GM21381 (cell line): Measurements from ENCODE around the gene PRMT6.
"Not testable (repeated sequence)": the region's sequence is repeated elsewhere in the genome, so short reads cannot be mapped to it uniquely, and the experiment has no call there.

Experiments
- ATAC-seq: cut with Tn5 transposase; IDR thresholded peaks from one replicate; pipeline ENCODE4 v1.9.1; 2021; ENCODE audit warnings: mild to moderate bottlenecking, moderate library complexity; ENCODE audit not compliant: unreplicated experiment

The PRMT6 gene

DNA sequence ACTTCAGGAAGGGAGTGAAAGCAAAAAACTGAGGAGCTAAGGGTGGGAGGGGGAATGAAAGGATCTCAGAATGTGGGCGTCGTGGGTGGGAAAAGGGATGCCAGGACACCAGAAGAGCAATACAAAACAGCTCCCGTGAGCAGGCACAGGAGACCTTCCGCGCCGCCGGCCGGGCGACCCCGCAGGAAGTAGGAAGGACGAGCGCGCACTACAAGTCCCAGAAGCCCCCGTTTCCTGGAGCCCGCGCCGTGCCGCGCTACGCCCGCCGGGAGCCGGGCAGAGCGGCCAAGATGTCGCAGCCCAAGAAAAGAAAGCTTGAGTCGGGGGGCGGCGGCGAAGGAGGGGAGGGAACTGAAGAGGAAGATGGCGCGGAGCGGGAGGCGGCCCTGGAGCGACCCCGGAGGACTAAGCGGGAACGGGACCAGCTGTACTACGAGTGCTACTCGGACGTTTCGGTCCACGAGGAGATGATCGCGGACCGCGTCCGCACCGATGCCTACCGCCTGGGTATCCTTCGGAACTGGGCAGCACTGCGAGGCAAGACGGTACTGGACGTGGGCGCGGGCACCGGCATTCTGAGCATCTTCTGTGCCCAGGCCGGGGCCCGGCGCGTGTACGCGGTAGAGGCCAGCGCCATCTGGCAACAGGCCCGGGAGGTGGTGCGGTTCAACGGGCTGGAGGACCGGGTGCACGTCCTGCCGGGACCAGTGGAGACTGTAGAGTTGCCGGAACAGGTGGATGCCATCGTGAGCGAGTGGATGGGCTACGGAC is at the start of gene PRMT6:
TSS of gene PRMT6 (plus strand) at position 249 of the 771 bp plus-strand sequence. CDS start at position 291, 42 bp downstream.
- peak; percentile 96 for ATAC-seq

DNA sequence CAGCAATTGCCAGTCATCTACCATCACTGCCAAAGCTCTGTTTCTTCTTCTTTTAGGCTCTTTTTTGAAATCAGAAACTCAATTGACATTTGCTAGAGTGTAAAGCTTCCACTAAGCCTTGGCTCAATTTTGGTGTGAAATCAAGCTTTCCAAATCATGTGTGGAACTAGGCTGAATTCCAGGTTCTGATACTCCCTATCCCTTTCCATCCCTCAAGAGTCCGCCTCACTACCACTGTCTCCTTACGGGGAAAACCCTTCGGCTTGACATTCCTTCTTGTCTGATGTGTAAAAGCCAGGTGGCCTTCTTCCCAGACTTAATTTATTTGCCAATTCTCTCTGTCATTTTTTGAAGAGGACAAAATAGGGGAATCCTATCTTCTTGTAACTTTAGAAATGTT is 47.2 kb upstream of the PRMT6 start:
- no peak for ATAC-seq

DNA sequence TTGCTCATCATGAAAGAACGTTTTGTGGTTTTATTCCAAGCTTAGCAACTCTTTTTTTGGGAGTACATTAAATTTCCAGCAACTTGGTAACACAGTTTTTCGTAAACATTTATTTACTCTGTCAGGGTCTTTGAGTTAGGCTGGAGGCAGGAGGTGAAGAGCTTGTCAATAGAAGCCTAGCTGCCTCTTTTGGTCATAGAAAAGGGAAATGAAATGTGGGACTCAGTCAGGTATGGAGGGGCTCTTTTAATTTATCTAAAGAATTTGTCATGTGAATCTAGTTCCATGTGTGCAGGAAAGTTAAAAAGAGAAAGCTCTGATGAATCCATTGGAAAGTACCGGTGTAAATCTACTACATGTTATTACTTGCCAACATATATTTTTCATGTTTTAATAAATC is 45.9 kb upstream of the PRMT6 start:
- ATAC-seq = no peak

DNA sequence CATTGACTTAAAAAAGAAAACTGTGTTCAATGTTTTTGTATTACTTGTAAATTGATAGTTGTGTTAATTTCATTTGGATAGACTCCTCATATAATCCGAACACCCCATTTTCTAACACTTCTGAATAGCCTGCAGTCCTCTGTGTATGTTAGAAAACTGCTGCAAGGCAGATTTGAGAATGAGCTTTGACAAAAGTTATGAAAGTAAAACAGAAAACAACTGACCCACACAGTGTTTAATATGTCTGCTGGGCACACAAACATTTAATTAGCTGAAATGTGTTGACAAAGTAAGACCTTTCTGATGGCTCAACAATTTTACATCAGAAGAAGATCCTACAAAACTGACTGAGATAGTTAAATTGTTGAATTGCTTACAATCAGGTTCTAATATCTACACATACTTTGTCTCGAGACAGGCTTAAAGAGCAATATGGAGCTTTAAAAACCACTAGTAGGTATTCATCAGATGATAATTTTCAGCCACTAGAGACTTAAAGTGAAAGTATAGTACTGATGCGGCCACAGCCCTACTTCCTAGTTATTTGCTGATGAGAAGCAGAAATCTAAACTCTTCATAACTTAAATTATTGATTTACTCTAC is 40.0 kb upstream of the PRMT6 start:
- ATAC-seq = no peak

DNA sequence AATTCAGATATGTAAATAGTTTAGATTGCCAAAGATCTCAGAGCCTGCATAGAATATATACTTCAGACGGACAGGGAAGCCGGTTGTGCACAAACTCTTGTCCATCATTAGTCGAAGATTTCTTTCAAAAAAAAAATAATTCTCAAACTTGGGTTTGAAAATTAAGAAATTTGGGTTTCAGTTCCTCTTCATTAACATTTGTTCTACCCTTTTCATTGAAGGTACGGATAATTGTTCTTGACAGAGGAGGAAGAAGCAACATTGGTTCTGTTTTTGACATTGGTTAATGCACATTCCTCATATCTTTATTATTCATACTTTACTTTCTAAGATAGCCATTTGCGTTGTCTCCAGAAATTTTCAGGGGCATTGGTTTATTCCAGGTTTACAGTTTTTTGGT is 38.0 kb upstream of the PRMT6 start:
- no peak for ATAC-seq

DNA sequence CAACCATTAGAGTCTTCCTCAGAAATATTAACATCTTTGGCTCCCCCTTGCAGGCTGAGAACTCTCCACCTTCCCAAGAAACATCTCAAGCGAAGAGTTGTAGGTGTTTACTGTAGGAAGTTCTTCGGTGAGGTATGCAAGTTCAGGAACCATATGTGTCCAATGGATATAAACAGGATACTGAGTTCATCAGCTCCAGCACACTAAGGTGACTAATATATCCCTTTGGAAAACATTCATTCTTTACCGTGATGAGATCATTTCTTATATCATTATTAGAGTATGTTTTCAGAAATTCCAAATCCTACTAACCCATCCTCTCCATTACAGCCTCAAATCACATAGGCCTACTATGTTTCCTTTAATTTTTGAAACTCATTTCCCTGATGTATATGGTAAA is 37.3 kb upstream of the PRMT6 start:
- no peak for ATAC-seq

DNA sequence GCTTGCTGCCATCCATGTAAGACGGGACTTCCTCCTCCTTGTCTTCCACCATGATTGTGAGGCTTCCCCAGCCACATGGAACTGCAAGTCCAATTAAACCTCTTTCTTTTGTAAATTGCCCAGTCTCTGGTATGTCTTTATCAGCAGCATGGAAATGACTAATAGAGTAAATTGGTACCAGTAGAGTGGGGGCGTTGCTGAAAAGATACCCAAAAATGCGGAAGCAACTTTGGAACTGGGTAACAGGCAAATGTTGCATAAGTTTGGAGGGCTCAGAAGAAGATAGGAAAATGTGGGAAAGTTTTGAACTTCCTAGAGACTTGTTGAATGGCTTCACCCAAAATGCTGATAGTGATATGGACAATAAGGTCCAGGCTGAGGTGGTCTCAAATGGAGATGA is 17.6 kb upstream of the PRMT6 start:
- ATAC-seq = not testable (repeated sequence)

DNA sequence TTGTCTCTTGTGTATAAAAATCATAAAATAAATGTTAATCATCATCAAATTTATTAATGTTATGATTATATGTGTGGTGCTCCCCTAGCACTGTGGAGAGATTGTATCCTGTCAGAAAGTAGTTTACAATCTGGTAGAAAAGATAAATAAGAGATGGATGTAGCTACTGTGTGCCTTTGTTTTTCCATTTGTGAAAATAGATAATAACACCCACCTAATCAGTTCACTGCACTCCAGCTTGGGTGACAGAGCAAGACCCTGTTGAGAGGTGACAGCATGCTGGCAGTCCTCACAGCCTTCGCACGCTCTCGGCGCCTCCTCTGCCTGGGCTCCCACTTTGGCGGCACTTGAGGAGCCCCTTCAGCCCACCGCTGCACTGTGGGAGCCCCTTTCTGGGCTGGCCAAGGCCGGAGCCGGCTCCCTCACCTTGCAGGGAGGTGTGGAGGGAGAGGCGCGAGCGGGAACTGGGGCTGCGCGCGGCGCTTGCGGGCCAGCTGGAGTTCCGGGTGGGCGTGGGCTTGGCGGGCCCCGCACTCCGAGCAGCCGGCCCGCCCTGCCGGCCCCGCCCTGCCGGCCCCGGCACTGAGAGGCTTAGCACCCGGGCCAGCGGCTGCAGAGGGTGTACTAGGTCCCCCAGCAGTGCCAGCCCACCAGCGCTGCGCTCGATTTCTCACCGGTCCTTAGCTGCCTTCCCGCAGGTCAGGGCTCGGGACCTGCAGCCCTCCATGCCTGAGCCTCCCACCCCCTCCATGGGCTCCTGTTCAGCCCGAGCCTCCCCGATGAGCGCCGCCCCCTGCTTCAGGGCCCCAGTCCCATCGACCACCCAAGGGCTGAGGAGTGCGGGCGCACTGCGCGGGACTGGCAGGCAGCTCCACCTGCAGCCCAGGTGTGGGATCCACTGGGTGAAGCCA is 11.9 kb upstream of the PRMT6 start:
- not testable (repeated sequence) for ATAC-seq

DNA sequence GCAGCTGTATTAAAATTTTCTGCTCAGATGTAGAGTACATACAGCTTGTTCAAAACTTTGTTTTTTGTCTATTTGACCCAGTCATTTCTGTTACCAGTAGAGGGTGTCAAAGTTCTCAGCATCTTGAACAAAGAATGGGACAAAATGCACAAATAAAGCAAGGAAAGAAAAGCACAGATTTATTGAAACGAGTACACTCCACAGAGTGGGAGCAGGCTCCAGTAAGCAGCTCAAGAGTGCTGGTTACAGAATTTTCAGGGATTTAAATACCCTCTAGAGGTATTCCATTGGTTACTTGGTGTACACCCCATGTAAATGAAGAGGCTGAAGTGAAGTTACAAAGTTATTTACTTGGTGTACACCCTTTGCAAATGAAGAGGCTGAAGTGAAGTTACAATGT is 8.9 kb upstream of the PRMT6 start:
- ATAC-seq = no peak

DNA sequence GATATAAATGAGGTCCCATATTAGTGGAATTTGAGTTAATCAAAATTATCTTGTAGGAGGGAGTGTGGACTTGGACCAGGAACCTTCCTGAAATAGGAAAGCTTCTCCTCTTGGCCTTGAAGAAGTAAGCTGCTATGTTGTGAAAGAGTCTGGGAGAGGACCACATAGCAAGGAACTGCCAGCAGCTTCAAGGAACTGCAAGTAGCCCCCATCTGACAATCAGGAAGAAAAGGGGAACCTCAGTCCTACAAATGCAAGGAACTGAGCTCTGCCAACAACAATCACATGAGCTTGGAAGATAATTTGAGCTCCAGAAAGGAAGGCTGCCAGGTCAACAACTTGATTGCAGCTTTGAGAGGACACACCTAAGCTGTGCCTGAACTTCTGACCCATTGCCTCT is 8.2 kb upstream of the PRMT6 start:
- no peak for ATAC-seq

DNA sequence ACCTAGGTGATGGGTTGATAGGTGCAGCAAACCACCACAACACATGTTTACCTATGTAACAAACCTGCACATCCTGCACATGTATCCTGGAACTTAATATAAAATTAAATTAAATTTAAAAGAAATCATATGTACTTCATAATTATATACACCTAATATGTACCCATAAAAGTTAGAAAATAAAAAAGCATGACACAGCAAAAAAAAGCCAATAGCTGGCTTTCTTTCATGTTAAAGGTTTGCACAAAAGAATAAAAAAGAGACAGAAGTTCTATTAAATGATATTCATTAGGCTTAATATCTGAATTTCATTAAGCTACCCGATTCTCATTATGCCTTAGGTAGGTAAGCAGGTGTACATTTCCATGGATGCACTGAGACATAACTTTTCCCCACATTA is 5.2 kb upstream of the PRMT6 start:
- ATAC-seq = no peak

DNA sequence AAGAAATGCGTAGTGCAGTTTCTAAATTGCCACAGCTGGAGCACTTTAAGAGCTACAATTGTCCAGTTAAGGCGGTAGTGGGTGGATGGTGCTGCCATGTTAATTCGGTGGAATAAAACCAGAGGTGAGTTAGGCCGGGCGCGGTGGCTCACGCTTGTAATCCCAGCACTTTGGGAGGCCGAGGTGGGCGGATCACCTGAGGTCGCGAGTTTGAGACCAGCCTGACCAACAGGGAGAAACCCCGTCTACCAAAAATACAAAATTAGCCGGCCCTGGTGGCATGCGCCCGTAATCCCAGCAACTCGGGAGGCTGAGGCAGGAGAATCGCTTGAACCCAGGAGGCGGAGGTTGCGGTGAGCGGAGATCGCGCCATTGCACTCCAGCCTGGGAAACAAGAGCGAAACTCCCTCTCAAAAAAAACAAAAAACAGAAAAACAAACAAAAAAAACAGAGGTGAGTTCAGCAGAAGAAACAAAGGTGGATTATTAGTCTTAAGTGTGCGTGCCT is 502 bp upstream of the PRMT6 start:
- not testable (repeated sequence) for ATAC-seq

DNA sequence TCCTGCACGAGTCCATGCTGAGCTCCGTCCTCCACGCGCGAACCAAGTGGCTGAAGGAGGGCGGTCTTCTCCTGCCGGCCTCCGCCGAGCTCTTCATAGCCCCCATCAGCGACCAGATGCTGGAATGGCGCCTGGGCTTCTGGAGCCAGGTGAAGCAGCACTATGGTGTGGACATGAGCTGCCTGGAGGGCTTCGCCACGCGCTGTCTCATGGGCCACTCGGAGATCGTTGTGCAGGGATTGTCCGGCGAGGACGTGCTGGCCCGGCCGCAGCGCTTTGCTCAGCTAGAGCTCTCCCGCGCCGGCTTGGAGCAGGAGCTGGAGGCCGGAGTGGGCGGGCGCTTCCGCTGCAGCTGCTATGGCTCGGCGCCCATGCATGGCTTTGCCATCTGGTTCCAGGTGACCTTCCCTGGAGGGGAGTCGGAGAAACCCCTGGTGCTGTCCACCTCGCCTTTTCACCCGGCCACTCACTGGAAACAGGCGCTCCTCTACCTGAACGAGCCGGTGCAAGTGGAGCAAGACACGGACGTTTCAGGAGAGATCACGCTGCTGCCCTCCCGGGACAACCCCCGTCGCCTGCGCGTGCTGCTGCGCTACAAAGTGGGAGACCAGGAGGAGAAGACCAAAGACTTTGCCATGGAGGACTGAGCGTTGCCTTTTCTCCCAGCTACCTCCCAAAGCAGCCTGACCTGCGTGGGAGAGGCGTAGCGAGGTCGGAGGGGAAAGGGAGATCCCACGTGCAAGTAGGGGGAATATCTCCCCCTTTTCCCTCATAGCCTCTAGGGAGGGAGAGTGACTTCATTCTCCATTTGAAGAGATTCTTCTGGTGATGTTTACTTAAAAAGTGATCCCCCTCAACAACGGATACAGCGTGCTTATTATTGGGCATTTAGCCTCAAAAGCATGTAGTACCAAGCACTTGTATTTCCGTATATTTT is 991 bp downstream of the PRMT6 start:
- ATAC-seq = peak; percentile 61

DNA sequence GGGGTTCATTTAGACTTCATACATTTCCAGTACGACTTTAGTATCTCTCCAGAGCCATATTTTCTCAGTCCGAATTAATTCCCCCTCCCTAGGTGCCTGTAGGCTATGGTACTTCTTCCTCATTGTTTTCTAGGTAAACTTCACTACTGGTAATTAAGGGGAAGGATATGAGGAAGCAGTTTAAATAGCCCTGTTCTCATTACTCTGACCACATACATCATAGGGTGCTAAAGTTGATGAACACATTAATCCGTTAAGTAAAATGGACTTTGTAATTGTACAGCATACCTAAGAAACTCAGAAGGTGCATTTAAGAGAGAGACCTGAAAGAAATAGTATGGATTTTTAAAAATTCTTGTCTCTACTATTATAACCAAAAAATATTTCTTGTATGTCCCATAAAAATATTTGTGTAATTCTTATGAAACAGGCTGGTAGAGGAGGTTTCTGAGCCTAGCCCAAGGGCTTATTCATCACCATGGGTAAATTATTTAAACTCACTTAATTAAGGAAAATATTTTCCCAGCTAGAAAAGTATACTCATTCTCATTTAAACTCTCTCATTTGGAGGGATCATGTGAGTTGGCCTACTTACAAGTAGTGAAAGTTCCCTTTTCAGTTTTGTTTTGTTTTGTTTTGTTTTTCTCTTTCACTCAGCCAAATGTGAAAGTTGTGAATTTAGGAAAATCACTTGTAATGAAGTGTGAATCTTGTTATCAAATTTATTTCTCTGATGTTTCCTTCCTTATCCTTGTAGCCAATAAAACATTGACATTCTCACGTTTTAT is 2.0 kb downstream of the PRMT6 start:
- ATAC-seq = no peak

DNA sequence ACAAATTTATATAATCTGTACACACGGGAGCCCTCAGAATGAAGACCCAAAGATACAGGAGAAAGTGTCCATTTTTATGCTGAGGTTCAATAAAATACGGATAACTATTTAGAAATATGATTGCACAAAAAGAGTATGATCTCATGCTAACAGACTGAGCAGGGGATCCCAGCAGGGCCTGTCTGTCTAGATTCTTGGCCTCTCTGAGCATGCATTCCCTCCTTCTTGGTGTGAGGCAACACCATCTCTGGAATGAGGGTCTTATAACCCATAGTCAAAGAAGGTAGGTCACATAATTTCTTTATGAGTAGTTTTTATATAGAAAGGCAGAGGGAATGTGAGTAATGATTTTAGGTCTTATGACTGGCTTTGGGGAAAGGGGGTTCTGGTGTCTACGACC is 5.4 kb downstream of the PRMT6 start:
- no peak for ATAC-seq

DNA sequence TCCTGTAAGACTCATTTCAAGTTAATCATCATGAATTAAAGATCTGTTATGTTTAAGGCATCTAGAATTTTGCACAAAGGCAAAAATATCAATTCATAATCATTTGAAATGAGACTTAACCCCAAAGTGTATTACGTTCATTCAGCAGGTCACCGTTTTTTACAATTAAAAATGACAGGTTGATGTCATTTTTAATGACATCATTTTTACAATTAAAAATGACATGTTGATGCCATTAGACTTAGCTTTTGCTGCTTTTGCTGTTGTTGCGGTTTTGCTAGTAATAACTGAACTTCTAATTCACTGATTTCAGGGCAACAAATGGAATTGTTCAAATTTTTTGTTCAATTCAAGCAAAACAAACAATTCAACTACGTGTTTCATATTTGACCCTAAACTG is 17.0 kb downstream of the PRMT6 start:
- ATAC-seq = no peak

DNA sequence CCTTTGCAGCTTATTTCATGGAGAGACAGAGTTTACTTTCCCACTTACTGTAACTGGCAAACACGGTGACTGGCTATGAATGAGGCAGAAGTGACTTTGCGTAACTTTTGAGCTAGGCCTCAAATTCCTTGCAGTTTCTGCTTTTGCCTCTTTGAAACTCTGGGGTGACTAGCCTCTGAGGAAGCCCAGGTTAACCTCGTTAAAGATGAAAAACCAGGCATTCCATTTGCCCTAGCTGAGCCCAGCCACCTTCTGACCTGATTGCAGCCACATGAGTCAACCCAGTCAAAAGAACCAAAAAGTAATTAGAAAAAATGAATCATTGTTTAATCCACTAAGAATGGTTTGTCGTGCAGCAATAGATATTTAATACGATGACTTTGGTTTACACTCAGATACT is 20.4 kb downstream of the PRMT6 start:
- no peak for ATAC-seq

DNA sequence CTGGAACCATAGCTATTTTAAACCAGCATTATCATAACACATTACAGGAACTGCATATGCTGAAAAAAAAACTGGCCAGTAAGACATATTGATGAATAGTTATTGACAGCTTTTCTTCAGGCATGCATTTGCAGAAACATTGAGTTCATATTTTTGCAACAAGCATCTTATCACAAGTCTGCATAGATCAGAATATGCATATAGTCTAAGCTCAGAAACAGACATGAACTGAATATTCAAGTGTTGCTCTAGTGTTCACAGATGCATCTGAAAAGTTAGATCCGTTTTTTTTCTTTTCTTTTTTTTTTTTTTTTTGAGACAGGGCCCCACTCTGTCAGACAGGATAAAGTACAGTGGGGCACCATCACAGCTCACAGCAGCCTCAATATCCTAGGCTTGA is 22.8 kb downstream of the PRMT6 start:
- ATAC-seq = no peak

DNA sequence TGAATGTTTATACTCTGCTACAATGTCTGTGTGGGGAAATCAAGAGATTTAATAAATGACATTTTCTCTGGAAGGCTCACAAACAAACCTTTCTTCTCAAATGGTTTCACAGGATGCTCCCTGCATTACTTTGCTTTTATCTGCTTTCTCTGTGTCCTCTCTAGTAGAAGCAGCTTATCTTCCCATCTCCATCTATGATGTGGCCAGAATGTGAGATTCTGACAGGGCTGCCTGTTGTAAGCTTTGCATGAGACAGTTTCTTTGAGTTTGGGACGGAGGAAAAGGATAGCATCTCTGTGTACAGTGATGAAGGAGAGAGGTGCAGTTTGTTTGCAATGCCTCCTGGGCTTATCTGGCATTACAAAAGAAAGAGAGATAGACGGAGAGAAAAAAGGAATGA is 24.6 kb downstream of the PRMT6 start:
- ATAC-seq = no peak

DNA sequence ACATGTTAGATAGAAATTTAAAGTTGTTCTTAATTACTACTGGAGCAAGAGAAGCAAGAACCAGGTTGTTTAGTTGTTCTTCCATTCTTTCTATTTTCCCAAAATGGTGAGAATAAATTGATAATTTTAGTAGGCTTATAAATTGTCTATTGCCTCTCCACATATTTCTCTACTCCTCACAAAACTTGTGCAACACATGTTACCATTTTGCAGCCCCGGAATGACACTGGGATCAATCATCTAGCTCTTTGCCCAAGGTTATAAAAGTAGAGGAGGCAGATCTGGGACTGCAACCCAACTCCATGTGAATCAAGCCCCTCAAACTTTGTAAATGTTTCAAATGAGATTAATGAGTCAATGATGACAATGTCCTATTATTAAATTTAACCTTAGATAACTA is 34.9 kb downstream of the PRMT6 start:
- ATAC-seq = no peak
